B cell (primary cell): ENCODE measurements around the gene ABLIM1. TPM values are rescaled to one million over a fixed set of nuclear protein-coding genes. Genes with fewer than 3 reads are reported as not detected.

Experiments
- ATAC-seq: fragments of 200-7000 bp; cut with Tn5 transposase; one replicate; pipeline ENCODE4 v1.10.0; 2021; ENCODE audit warnings: low read depth, mild to moderate bottlenecking, moderate number of reproducible peaks, moderate library complexity
- CTCF ChIA-PET: fragments of 350-600 bp; sonication (Branson Sonifier 250); formaldehyde crosslinking; loops from one replicate; lab custom pipeline; 2021; ENCODE audit warnings: antibody characterized with exemption, inconsistent platforms; lab: Charles Lee
- POLR2A ChIA-PET: fragments of 350-600 bp; sonication (Branson Sonifier 250); formaldehyde crosslinking; loops from one replicate; lab custom pipeline; 2021; ENCODE audit warnings: antibody characterized with exemption; lab: Charles Lee
- DNase-seq: peaks from one replicate; pipeline ENCODE4 v3.0.0; 2013
- H2AFZ ChIP-seq: 2 replicates; pipeline ENCODE4 v1.6.1; 2012; ENCODE audit warnings: mild to moderate bottlenecking, low read depth, low read length; ENCODE audit not compliant: insufficient read depth, poor library complexity, severe bottlenecking
- H3K27ac ChIP-seq, 2 donors: 1 replicate in 1 of 2; 2 replicates in 1 of 2; pipeline ENCODE4 v1.5.1; 2012 to 2013; ENCODE audit warnings: low read length in 2 of 2, mild to moderate bottlenecking in 2 of 2, moderate library complexity in 1 of 2
- H3K27me3 ChIP-seq, 4 experiments: fragments of 200-600 bp in 1 of 4; sonication (generic) in 1 of 4; replicated peaks in 1 of 4; 1 replicate in 2 of 4; 2 replicates in 2 of 4; pipeline versions ENCODE4 v1.6.1 to v1.7.0; 2013 to 2016; ENCODE audit warnings: low read length in 3 of 4, mild to moderate bottlenecking in 2 of 4, mixed read lengths in 1 of 4, moderate library complexity in 1 of 4; ENCODE audit not compliant: insufficient read depth in 4 of 4, control insufficient read depth in 3 of 4; ENCODE audit errors: control extremely low read depth in 1 of 4
- H3K36me3 ChIP-seq, 2 experiments: replicated peaks in 1 of 2; 1 replicate in 1 of 2; 2 replicates in 1 of 2; pipeline versions ENCODE4 v1.6.1 to v1.7.1; 2013; ENCODE audit warnings: low read length in 1 of 2; ENCODE audit not compliant: insufficient read depth in 2 of 2, control insufficient read depth in 1 of 2; ENCODE audit errors: control extremely low read depth in 1 of 2, extremely low read depth in 1 of 2
- H3K4me1 ChIP-seq, 2 donors: fragments of 200-600 bp in 1 of 2; sonication (generic) in 1 of 2; 1 replicate in 1 of 2; 2 replicates in 1 of 2; pipeline versions ENCODE4 v1.5.1 to v1.6.1; 2013 to 2017; ENCODE audit warnings: low read length in 2 of 2; ENCODE audit not compliant: control insufficient read depth in 2 of 2, insufficient read depth in 2 of 2
- H3K4me2 ChIP-seq: replicated peaks from 2 replicates; pipeline ENCODE3; 2012; ENCODE audit warnings: mild to moderate bottlenecking, low read depth, low read length; ENCODE audit not compliant: poor library complexity, severe bottlenecking
- H3K4me3 ChIP-seq, 5 experiments: fragments of 200-600 bp in 1 of 5; sonication (generic) in 1 of 5; 1 replicate in 3 of 5; 2 replicates in 2 of 5; pipeline versions ENCODE4 v1.5.1 to v1.7.0; 2011 to 2016; ENCODE audit warnings: low read length in 4 of 5, mild to moderate bottlenecking in 4 of 5, low read depth in 2 of 5, control low read depth in 1 of 5, moderate library complexity in 1 of 5; ENCODE audit not compliant: insufficient read depth in 1 of 5; ENCODE audit errors: control extremely low read depth in 1 of 5, extremely low read depth in 1 of 5
- H3K79me2 ChIP-seq: fragments of 200-600 bp; sonication (generic); one replicate; pipeline ENCODE4 v1.6.0; 2016; ENCODE audit warnings: low read length; ENCODE audit not compliant: control insufficient read depth, insufficient read depth
- H3K9ac ChIP-seq: fragments of 200-600 bp; sonication (generic); 2 replicates; pipeline ENCODE4 v1.6.1; 2017; ENCODE audit warnings: mild to moderate bottlenecking, low read length, moderate library complexity
- H3K9me3 ChIP-seq, 3 donors: one replicate each; pipeline versions ENCODE4 v1.6.1 to v1.7.1; 2013; ENCODE audit warnings: low read length in 2 of 3; ENCODE audit not compliant: control insufficient read depth in 2 of 3, insufficient read depth in 1 of 3; ENCODE audit errors: control extremely low read depth in 1 of 3
- H4K20me1 ChIP-seq: 2 replicates; pipeline ENCODE4 v1.6.0; 2012; ENCODE audit warnings: mild to moderate bottlenecking, low read length; ENCODE audit not compliant: insufficient read depth, control insufficient read depth, poor library complexity, severe bottlenecking
- H3K27ac Mint-ChIP-seq: one replicate; pipeline ENCODE4 v1.8.0; 2021; ENCODE audit warnings: mixed read lengths
- H3K27me3 Mint-ChIP-seq: one replicate; pipeline ENCODE4 v1.8.0; 2021; ENCODE audit warnings: mixed read lengths
- H3K4me1 Mint-ChIP-seq: one replicate; pipeline ENCODE4 v1.8.0; 2021; ENCODE audit warnings: mixed read lengths
- H3K4me3 Mint-ChIP-seq: one replicate; pipeline ENCODE4 v1.8.0; 2021; ENCODE audit warnings: mixed read lengths
- H3K9me3 Mint-ChIP-seq: one replicate; pipeline ENCODE4 v1.8.0; 2022; ENCODE audit warnings: mixed read lengths; ENCODE audit not compliant: insufficient read depth
- CTCF ChIP-seq: fragments of 200-600 bp; IDR thresholded peaks from one replicate; pipeline ENCODE4 v1.8.0; 2022; ENCODE audit warnings: antibody characterized with exemption, mild to moderate bottlenecking
- EZH2 ChIP-seq: IDR thresholded peaks from 2 replicates; pipeline ENCODE4 v1.6.1; 2012; ENCODE audit warnings: borderline replicate concordance, low read depth, mild to moderate bottlenecking, moderate library complexity, low read length; ENCODE audit not compliant: insufficient read depth, poor library complexity, severe bottlenecking
- WGBS: methylation state at CpG from one replicate; pipeline ENCODE4 v1.1.5; 2013; ENCODE audit warnings: missing lambda C conversion rate; ENCODE audit not compliant: insufficient coverage; 5-methylcytosine and 5-hydroxymethylcytosine counted together
- intact Hi-C: fragments of 100-400 bp; cut with micrococcal nuclease; formaldehyde crosslinking; loops from one replicate; pipeline ENCODE4 v1.10.0; 2022
- polyA plus RNA-seq: library from polyadenylated mRNA; depleted of rRNA; stranded (reverse); fragments of >200 nt; gene quantifications from 2 replicates; pipeline ENCODE4 v1.2.3, GENCODE V29; 2012
- total RNA-seq, 2 donors: library from RNA; stranded (reverse); fragments of 120-200 nt in 1 of 2; gene quantifications; 1 replicate in 1 of 2; 2 replicates in 1 of 2; pipeline versions ENCODE4 v1.2.3 to v1.2.4, GENCODE V29; 2013 to 2022

ABLIM1 gene
- total and polyA plus RNA-seq, 2 donors (not counting 1 experiment from before 2014, with no cell fraction given) = 55.6 to 148 TPM

DNA sequence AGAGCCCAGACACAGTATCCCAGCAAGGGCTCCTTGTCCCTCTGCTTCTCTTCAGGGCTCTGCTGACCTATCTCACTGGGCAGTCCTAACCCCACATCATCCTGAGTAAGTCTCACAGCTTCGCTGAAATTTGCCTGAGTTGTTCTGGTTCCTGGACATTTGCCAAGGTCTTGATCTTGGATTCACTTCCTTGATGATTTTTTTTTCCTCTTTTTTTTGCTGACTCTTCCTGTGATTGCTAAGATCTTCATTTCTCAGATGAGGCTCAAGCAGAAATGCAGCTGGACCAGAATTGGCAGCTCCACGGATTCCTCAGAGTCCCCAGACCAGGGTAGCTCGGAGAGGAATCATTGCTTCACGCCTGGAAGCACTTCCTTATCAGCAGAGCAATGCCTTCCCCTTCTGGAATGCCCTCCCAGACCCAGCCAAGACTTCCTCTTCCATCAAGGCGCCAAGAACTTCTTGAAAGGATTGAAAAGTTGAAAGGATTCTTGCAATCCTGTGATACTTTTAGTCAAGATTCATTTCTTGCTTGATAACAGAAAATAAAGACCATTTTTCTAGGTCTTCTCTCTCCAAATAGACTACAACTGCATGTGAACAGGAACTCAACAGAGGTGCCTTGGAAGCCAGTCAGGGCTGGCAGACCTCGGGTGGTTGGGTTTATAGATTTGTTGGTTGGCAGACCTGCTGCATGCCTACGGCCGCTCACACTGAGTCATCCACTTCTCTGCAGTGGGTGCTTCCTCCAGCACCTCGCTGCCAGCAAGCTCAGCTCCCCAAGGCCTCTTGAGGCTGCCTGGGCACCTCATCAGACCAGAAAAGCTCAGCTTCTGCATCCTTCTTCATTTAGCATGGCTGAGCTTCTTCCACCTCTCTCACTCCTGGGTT is 244.9 kb downstream of the ABLIM1 start:
- no peak for TF ChIP-seq EZH2
- no peak for TF ChIP-seq CTCF

DNA sequence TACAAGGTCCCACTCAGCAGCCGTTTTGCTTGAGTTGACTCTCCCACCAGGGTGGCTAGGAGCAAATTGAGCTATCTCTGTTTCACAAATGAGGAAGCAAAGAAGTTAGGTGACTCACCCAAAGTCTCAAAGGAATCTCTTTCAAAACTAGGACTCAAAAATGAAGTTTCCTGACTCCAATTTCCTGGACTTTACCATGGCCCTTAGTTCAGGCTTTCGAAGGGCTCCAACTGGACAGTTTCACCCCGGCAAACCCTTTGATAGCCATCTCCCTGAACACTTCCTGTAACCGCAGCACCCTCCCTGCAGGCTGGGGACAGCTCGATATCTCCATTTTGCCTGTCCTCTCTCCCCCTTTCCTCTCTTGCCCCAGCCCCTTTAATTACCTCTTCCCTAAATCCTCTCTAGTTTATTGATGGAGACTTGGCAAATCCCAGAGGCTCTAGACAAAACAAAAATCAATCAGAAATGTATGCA is 249.1 kb downstream of the ABLIM1 start:
- Histone ChIP-seq H3K4me3 (no peak overlapping the region), H3K9ac (no peak overlapping the region), H3K4me1 (peaks cover 0 to 3% of the 10 kb centered on the region in 2 donors), H3K4me2 (no peak overlapping the region), H2AFZ (no peak overlapping the region), H4K20me1 (no peaks in the 10 kb centered on the region), H3K27ac (no peak overlapping the region), H3K9me3 (no peaks in the 10 kb centered on the region), H3K36me3 (no peaks in the 10 kb centered on the region), H3K27me3 (peaks cover 0 to 34% (median 0%) of the 10 kb centered on the region in 4 experiments), H3K79me2 (no peaks in the 10 kb centered on the region)
- Mint-ChIP-seq H3K4me1 (peaks cover 5% of the 10 kb centered on the region), H3K27me3 (peaks cover 41% of the 10 kb centered on the region), H3K27ac (no peak overlapping the region), H3K9me3 (no peaks in the 10 kb centered on the region), H3K4me3 (no peak overlapping the region)
- WGBS = 72% methylated on average over 4 of the region's 5 CpGs
- ChIA-PET POLR2A (no interaction called here), CTCF (no interaction called here)
- ATAC-seq (no peak), DNase-seq (no peak)
- TF ChIP-seq CTCF = no peak
- no peak for TF ChIP-seq EZH2
- intact Hi-C loops = no loop called here

More for the DNA sequence above, 244.9 kb downstream of the ABLIM1 start:
- ChIA-PET CTCF (no interaction called here), POLR2A (no interaction called here)
- H3K9me3 Mint-ChIP-seq = no peaks in the 10 kb centered on the region
- intact Hi-C loops = no loop called here
- H3K4me1 Mint-ChIP-seq = no peaks in the 10 kb centered on the region
- Histone ChIP-seq H3K9ac (no peak overlapping the region), H3K27ac (no peak overlapping the region), H3K36me3 (no peaks in the 10 kb centered on the region), H4K20me1 (no peaks in the 10 kb centered on the region), H3K4me3 (no peak overlapping the region), H3K9me3 (no peaks in the 10 kb centered on the region), H2AFZ (no peak overlapping the region), H3K4me2 (no peak overlapping the region), H3K4me1 (no peaks in the 10 kb centered on the region), H3K27me3 (peaks cover 0 to 19% (median 0%) of the 10 kb centered on the region in 4 experiments), H3K79me2 (no peaks in the 10 kb centered on the region)
- H3K27me3 Mint-ChIP-seq = peaks cover 37% of the 10 kb centered on the region
- DNase-seq (no peak), ATAC-seq (no peak)
- 9% methylated on average over 7 of the region's 9 CpGs for WGBS
- H3K27ac Mint-ChIP-seq = no peak overlapping the region
- no peak overlapping the region for H3K4me3 Mint-ChIP-seq
